CD8-positive, alpha-beta memory T cell (primary cell): ENCODE measurements around the gene UBC. TPM values are rescaled to one million over a fixed set of nuclear protein-coding genes. Genes with fewer than 3 reads are reported as not detected.
A peak's percentile ranks its signal among the peaks of the same experiment; 100 is the strongest.

Experiments
- CTCF ChIA-PET: fragments of 350-600 bp; sonication (Branson Sonifier 250); formaldehyde crosslinking; loops from one replicate; lab custom pipeline; 2021; ENCODE audit warnings: antibody characterized with exemption; lab: Charles Lee
- POLR2A ChIA-PET: fragments of 350-600 bp; sonication (Branson Sonifier 250); formaldehyde crosslinking; loops from one replicate; lab custom pipeline; 2021; ENCODE audit warnings: antibody characterized with exemption; lab: Charles Lee
- DNase-seq, 5 donors: peaks; one replicate each; pipeline versions ENCODE4 v3.0.0 to v3.0.0-alpha.2; 2020 to 2022; ENCODE audit warnings: mixed read lengths in 1 of 5
- H3K27ac ChIP-seq: one replicate; pipeline ENCODE4 v1.7.0; 2013; ENCODE audit warnings: low read depth, mild to moderate bottlenecking, low read length, moderate library complexity
- H3K27me3 ChIP-seq: 2 replicates; pipeline ENCODE4 v1.7.0; 2013; ENCODE audit warnings: low read length, mild to moderate bottlenecking; ENCODE audit not compliant: insufficient read depth, poor library complexity, severe bottlenecking
- H3K36me3 ChIP-seq: 2 replicates; pipeline ENCODE4 v1.7.0; 2013; ENCODE audit warnings: mild to moderate bottlenecking, low read length, moderate library complexity; ENCODE audit not compliant: insufficient read depth
- H3K4me1 ChIP-seq: 2 replicates; pipeline ENCODE4 v1.7.0; 2013; ENCODE audit warnings: mild to moderate bottlenecking, low read length, moderate library complexity; ENCODE audit not compliant: insufficient read depth
- H3K4me3 ChIP-seq: 2 replicates; pipeline ENCODE4 v1.7.0; 2013; ENCODE audit warnings: mild to moderate bottlenecking, low read length
- H3K9me3 ChIP-seq: 2 replicates; pipeline ENCODE4 v1.7.0; 2013; ENCODE audit warnings: mild to moderate bottlenecking, low read length
- H3K27ac Mint-ChIP-seq, 8 donors: one replicate each; pipeline ENCODE4 v1.8.0; 2020 to 2021; ENCODE audit warnings: mixed read lengths in 8 of 8, mild to moderate bottlenecking in 6 of 8, inconsistent platforms in 3 of 8, moderate library complexity in 3 of 8
- H3K27me3 Mint-ChIP-seq, 2 donors: one replicate each; pipeline ENCODE4 v1.8.0; 2020 to 2021; ENCODE audit warnings: mixed read lengths in 2 of 2, mild to moderate bottlenecking in 1 of 2, moderate library complexity in 1 of 2
- H3K36me3 Mint-ChIP-seq, 3 donors: one replicate each; pipeline ENCODE4 v1.8.0; 2020 to 2021; ENCODE audit warnings: mixed read lengths in 3 of 3, inconsistent platforms in 1 of 3, mild to moderate bottlenecking in 1 of 3
- H3K4me1 Mint-ChIP-seq, 3 donors: one replicate each; pipeline ENCODE4 v1.8.0; 2020 to 2021; ENCODE audit warnings: mixed read lengths in 3 of 3, inconsistent platforms in 1 of 3, mild to moderate bottlenecking in 1 of 3
- H3K4me3 Mint-ChIP-seq, 7 donors: one replicate each; pipeline ENCODE4 v1.8.0; 2020 to 2021; ENCODE audit warnings: mixed read lengths in 7 of 7, mild to moderate bottlenecking in 6 of 7, moderate library complexity in 4 of 7, inconsistent platforms in 2 of 7
- H3K9me3 Mint-ChIP-seq, 5 donors: one replicate each; pipeline ENCODE4 v1.8.0; 2020 to 2022; ENCODE audit warnings: mixed read lengths in 5 of 5, mild to moderate bottlenecking in 3 of 5, moderate library complexity in 2 of 5, inconsistent platforms in 1 of 5
- polyA plus RNA-seq: library from polyadenylated mRNA; unstranded; fragments of 300-500 nt; fragmentation: Illumina TruSeq; gene quantifications from one replicate; pipeline ENCODE4 v1.2.3, GENCODE V29; 2021
- total RNA-seq, 2 experiments: library from RNA; stranded (reverse); gene quantifications; one replicate each; pipeline ENCODE4 v1.2.3, GENCODE V29; 2021

The UBC gene
- total and polyA plus RNA-seq, 3 experiments from 2014 or later = 839 to 1,913 (median 849) TPM

- peaks cover 0 to 24% of the 10 kb centered on the region in 2 donors for H3K27me3 Mint-ChIP-seq
- Histone ChIP-seq H3K4me3 (peak overlapping the region; percentile 58), H3K36me3 (peaks cover 7% of the 10 kb centered on the region), H3K27ac (peak overlapping the region; percentile 100), H3K27me3 (no peaks in the 10 kb centered on the region), H3K4me1 (peaks cover 75% of the 10 kb centered on the region), H3K9me3 (no peaks in the 10 kb centered on the region)
- H3K9me3 Mint-ChIP-seq = peaks cover 0 to 12% (median 4%) of the 10 kb centered on the region in 5 donors
- peaks cover 81 to 96% (median 87%) of the 10 kb centered on the region in 3 donors for H3K4me1 Mint-ChIP-seq
- H3K4me3 Mint-ChIP-seq = peak overlapping the region; percentile 75 to 100 (median 85)
- peaks cover 11 to 19% (median 12%) of the 10 kb centered on the region in 3 donors for H3K36me3 Mint-ChIP-seq
- no peak for DNase-seq
- POLR2A ChIA-PET = interaction anchor here (0.5 to 9.6 kb wide), 8 partner anchors 8 to 75 kb away, joined by 3 to 224 read pairs (median 6); no protein-coding TSS in a partner anchor
- CTCF ChIA-PET = interaction anchor here (1.3 to 30.2 kb wide), 4 partner anchors 10 to 20 kb away, joined by 4 to 711 read pairs (median 22); no protein-coding TSS in a partner anchor
- peak overlapping the region; percentile 85 to 99 (median 96) for H3K27ac Mint-ChIP-seq
Observed at GRCh38 chr12:124917841-124918621, 3.6 kb upstream of the UBC start.

GRCh38 chr12:124917135-124917840 lies 2.8 kb upstream of the UBC start:
- H3K27me3 Mint-ChIP-seq = peaks cover 0 to 24% of the 10 kb centered on the region in 2 donors
- peak overlapping the region; percentile 75 to 100 (median 85) for H3K4me3 Mint-ChIP-seq
- H3K4me1 Mint-ChIP-seq = peaks cover 87 to 98% (median 93%) of the 10 kb centered on the region in 3 donors
- H3K36me3 Mint-ChIP-seq = peaks cover 16 to 26% (median 18%) of the 10 kb centered on the region in 3 donors
- Histone ChIP-seq H3K4me1 (peaks cover 69% of the 10 kb centered on the region), H3K9me3 (no peaks in the 10 kb centered on the region), H3K27me3 (no peaks in the 10 kb centered on the region), H3K4me3 (peak overlapping the region; percentile 58), H3K36me3 (peaks cover 7% of the 10 kb centered on the region), H3K27ac (peak overlapping the region; percentile 100)
- ChIA-PET CTCF (interaction anchor here (2.0 to 30.2 kb wide), 3 partner anchors 10 to 21 kb away, joined by 14 to 711 read pairs (median 29); no protein-coding TSS in a partner anchor), POLR2A (interaction anchor here (0.5 to 9.6 kb wide), 8 partner anchors 10 to 76 kb away, joined by 3 to 224 read pairs (median 6); no protein-coding TSS in a partner anchor)
- H3K9me3 Mint-ChIP-seq = peaks cover 0 to 12% (median 4%) of the 10 kb centered on the region in 5 donors
- DNase-seq = peak; percentile 90 to 96 (median 93)
- H3K27ac Mint-ChIP-seq = peak overlapping the region; percentile 85 to 99 (median 96)

GRCh38 chr12:124916374-124917134 lies 2.1 kb upstream of the UBC start:
- Mint-ChIP-seq H3K4me3 (peak overlapping the region; percentile 82 to 100 (median 89)), H3K9me3 (peaks cover 0 to 12% (median 4%) of the 10 kb centered on the region in 5 donors), H3K4me1 (peaks cover 83 to 94% (median 90%) of the 10 kb centered on the region in 3 donors), H3K27ac (peak overlapping the region; percentile 85 to 99 (median 97)), H3K36me3 (peaks cover 16 to 30% (median 18%) of the 10 kb centered on the region in 3 donors), H3K27me3 (peaks cover 0 to 21% of the 10 kb centered on the region in 2 donors)
- Histone ChIP-seq H3K9me3 (no peaks in the 10 kb centered on the region), H3K4me1 (peaks cover 63% of the 10 kb centered on the region), H3K27me3 (no peaks in the 10 kb centered on the region), H3K36me3 (peaks cover 9% of the 10 kb centered on the region), H3K4me3 (peak overlapping the region; percentile 25), H3K27ac (peak overlapping the region; percentile 100)
- DNase-seq = no peak
- ChIA-PET POLR2A (interaction anchor here (0.9 to 9.6 kb wide), 6 partner anchors 10 to 76 kb away, joined by 3 to 224 read pairs (median 6); no protein-coding TSS in a partner anchor), CTCF (interaction anchor here (1.4 to 30.2 kb wide), 4 partner anchors 10 to 22 kb away, joined by 9 to 711 read pairs (median 22); no protein-coding TSS in a partner anchor)

GRCh38 chr12:124915239-124916236 lies 1.1 kb upstream of the UBC start:
- peak overlapping the region; percentile 82 to 100 (median 99) for H3K4me3 Mint-ChIP-seq
- H3K9me3 Mint-ChIP-seq = peaks cover 0 to 12% (median 4%) of the 10 kb centered on the region in 5 donors
- peaks cover 0 to 19% of the 10 kb centered on the region in 2 donors for H3K27me3 Mint-ChIP-seq
- DNase-seq = peak in 1 of 5 donors; percentile 31
- Histone ChIP-seq H3K9me3 (no peaks in the 10 kb centered on the region), H3K27ac (peak overlapping the region; percentile 100), H3K4me3 (peak overlapping the region; percentile 99), H3K4me1 (peaks cover 63% of the 10 kb centered on the region), H3K36me3 (peaks cover 15% of the 10 kb centered on the region), H3K27me3 (no peaks in the 10 kb centered on the region)
- H3K4me1 Mint-ChIP-seq = peaks cover 82 to 94% (median 90%) of the 10 kb centered on the region in 3 donors
- peak overlapping the region; percentile 90 to 100 (median 98) for H3K27ac Mint-ChIP-seq
- H3K36me3 Mint-ChIP-seq = peaks cover 18 to 40% (median 22%) of the 10 kb centered on the region in 3 donors
- POLR2A ChIA-PET = interaction anchor here (1.2 to 9.6 kb wide), 6 partner anchors 9 to 77 kb away, joined by 3 to 224 read pairs (median 11); no protein-coding TSS in a partner anchor
- CTCF ChIA-PET = interaction anchor here (1.4 to 30.2 kb wide), 4 partner anchors 7 to 23 kb away, joined by 4 to 711 read pairs (median 8); no protein-coding TSS in a partner anchor

GRCh38 chr12:124913474-124914391 lies 717 bp downstream of the UBC start:
- POLR2A ChIA-PET = interaction anchor here (0.9 to 9.6 kb wide), 4 partner anchors 9 to 80 kb away, joined by 3 to 224 read pairs (median 16); partner anchors contain the start of gene BRI3BP
- peaks cover 15% of the 10 kb centered on the region for H3K36me3 ChIP-seq

More at GRCh38 chr12:124913474-124914391, 717 bp downstream of the UBC start:
- Histone ChIP-seq H3K4me1 (peaks cover 54% of the 10 kb centered on the region), H3K4me3 (peak overlapping the region; percentile 99), H3K27me3 (no peaks in the 10 kb centered on the region), H3K9me3 (no peaks in the 10 kb centered on the region), H3K27ac (peak overlapping the region; percentile 100)
- Mint-ChIP-seq H3K27me3 (peaks cover 0 to 19% of the 10 kb centered on the region in 2 donors), H3K4me1 (peaks cover 75 to 89% (median 81%) of the 10 kb centered on the region in 3 donors), H3K4me3 (peak overlapping the region; percentile 99 to 100 (median 100)), H3K36me3 (peaks cover 18 to 49% (median 22%) of the 10 kb centered on the region in 3 donors), H3K9me3 (peaks cover 0 to 12% (median 4%) of the 10 kb centered on the region in 5 donors), H3K27ac (peak overlapping the region; percentile 98 to 100 (median 100))
- peak; percentile 87 to 96 (median 88) for DNase-seq
- CTCF ChIA-PET = interaction anchor here (1.3 to 30.2 kb wide), 5 partner anchors 9 to 24 kb away, joined by 4 to 711 read pairs (median 7); no protein-coding TSS in a partner anchor
